HL-60 (cell line): ENCODE results near the gene PLCH2.

Experiments used
- CTCF ChIP-seq: IDR thresholded peaks from one replicate; pipeline ENCODE4 v1.5.1; 2011; ENCODE audit warnings: low read length, control low read depth, inconsistent platforms; ENCODE audit not compliant: insufficient read depth
- GABPA ChIP-seq: IDR thresholded peaks from 2 replicates; pipeline ENCODE4 v1.6.1; 2012; ENCODE audit warnings: low read depth
- POLR2AphosphoS5 ChIP-seq: IDR thresholded peaks from 2 replicates; pipeline ENCODE4 v1.6.1; 2012; ENCODE audit warnings: low read depth
- REST ChIP-seq: IDR thresholded peaks from 2 replicates; pipeline ENCODE4 v1.6.1; 2012; ENCODE audit warnings: low read depth; ENCODE audit not compliant: insufficient replicate concordance

- TF ChIP-seq CTCF (no peak), POLR2AphosphoS5 (no peak), GABPA (no peak), REST (no peak)
These were observed 3.1 kb downstream of the PLCH2 start for GRCh38 chr1:2479186-2479585.
